HG02642 (cell line): Measurements from ENCODE around the gene GMCL1.
"Not testable (repeated sequence)": the region's sequence is repeated elsewhere in the genome, so short reads cannot be mapped to it uniquely, and the experiment has no call there.

Experiments used
- ATAC-seq: cut with Tn5 transposase; IDR thresholded peaks from one replicate; pipeline ENCODE4 v1.9.1; 2021; ENCODE audit warnings: mild to moderate bottlenecking; ENCODE audit not compliant: unreplicated experiment, poor library complexity

Gene GMCL1

GRCh38 chr2:69846182-69847067, 17.0 kb downstream of the GMCL1 start:
- no peak for ATAC-seq

- no peak for ATAC-seq
Measured at GRCh38 chr2:69847068-69847828, 17.8 kb downstream of the GMCL1 start.

GRCh38 chr2:69848186-69848790, 18.8 kb downstream of the GMCL1 start:
- ATAC-seq: no peak

DNA sequence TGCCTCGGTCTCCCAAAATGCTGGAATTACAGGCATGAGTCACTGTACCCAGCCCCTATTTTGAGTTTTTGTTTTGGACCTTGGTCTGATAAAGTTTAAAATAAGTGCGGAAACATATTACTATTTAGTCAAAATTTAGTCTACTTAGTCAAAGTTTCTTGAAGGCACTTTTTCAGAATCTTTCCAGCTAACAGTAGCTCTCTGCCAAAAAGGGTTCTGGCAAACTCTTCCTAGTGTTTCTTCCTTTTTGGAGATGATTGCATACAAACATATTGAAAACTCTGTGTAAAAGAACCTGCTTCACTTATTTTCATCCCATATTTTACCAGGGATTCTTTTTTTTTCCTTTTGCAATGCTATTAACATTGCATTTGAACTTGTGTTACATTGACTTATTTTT, 28.8 kb downstream of the GMCL1 start:
- ATAC-seq: no peak

GRCh38 chr2:69863298-69863697, 33.8 kb downstream of the GMCL1 start:
- ATAC-seq: no peak

DNA sequence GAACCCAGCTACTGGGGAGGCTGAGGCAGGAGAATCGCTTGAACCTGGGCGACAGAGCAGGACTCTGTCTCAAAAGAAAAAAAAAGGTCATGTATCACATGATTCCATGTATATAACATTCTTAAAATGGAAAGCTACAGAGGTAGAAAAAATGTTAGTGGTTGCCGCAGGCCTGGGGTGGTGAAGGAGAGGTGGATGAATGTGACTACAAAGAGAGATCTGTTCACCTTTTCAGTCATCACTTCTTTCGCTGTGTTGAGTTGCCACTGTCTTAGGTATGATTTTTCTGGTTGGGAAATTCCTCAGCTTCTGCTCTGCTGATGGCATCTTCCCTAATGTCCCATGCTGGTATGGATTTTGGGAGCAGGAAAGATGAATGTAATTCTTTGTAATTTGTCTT, 59.0 kb downstream of the GMCL1 start:
- no peak for ATAC-seq

GRCh38 chr2:69889302-69889701, 59.8 kb downstream of the GMCL1 start:
- ATAC-seq: no peak

DNA sequence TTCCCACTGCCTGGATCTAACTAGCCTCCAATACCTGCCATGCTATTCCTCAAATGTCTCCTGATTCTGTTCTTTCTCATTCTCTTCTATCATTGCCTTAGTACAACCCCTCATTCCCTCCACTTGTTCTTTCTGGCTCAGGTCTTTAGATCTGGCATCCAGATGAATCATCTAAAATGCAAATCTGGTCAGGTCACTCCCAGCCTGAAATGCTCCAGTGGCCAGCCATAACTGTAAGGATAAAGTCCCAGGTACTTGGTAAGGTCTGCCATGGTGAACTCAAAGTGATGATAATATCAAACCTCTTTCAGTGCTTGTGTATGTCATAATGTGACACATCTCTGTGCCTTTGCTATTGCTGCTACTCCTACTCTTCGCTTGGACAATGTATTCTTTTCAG, 61.4 kb downstream of the GMCL1 start:
- no peak for ATAC-seq

- not testable (repeated sequence) for ATAC-seq
Measured at GRCh38 chr2:69892838-69893424, 63.5 kb downstream of the GMCL1 start.

DNA sequence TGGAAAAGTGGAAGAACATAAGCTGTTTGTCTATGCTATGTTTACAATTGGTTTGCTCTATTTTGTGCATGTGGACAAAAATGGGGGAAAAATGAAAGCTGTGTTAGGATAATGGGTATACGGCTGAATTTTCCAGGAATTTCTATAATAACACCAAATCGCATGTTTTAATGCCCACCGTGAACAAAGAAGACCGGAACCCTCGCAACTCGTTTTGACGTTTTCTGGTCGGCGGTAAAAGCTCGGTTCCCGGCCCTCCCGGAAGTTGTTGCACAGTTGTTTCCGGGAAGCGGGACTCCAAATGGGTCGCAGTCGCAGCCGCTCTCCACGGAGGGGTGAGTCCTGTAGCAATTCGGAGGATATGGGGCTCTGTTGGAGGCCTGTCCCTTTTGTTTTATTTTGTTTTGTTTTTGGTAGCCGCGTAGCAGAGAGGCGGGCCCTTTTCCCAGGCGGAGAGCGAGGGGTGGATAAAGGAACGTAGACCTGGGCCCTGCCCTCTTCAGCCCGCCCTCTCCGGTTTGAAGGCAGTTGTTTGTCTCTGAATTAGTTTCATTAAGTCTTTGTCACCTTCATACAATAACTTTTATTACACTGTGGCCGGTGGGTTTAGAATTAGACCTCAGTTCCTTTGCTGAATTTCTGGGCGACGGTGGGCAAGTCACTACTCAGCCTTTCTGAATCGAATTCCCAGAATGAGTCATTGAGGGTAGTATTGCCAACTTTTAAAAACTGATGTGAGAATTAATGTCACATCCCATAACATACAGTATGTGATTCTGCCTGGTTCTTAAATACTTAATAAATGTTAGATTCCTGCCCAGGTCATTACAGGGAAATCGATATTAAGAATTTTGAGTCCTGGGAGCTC, 64.5 kb downstream of the GMCL1 start, which contains the start of gene SNRNP27:
TSS of gene SNRNP27 (plus strand) at position 273 of the 868 bp plus-strand sequence. CDS start at position 302, 29 bp downstream.
- peak; percentile 84 for ATAC-seq

DNA sequence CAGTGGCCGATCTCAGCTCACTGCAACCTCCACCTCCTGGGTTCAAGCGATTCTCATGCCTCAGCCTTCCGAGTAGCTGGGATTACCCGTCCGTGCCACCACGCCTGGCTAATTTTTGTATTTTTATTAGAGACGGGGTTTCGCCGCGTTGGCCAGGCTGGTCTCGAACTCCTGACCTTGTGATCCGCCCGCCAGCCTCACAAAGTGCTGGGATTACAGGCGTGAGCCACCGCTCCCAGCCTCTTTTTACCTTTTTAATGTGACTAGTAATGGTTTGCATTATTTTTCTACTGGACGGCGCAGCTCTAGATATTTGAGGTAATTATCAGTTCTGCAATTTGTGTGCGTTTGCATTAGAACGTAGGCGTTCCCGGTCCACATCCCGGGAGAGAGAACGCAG, 65.3 kb downstream of the GMCL1 start:
- ATAC-seq: not testable (repeated sequence)

- ATAC-seq: no peak
Measured at GRCh38 chr2:69902213-69902922, 72.9 kb downstream of the GMCL1 start.

GRCh38 chr2:69907216-69907615, 77.8 kb downstream of the GMCL1 start:
- no peak for ATAC-seq

DNA sequence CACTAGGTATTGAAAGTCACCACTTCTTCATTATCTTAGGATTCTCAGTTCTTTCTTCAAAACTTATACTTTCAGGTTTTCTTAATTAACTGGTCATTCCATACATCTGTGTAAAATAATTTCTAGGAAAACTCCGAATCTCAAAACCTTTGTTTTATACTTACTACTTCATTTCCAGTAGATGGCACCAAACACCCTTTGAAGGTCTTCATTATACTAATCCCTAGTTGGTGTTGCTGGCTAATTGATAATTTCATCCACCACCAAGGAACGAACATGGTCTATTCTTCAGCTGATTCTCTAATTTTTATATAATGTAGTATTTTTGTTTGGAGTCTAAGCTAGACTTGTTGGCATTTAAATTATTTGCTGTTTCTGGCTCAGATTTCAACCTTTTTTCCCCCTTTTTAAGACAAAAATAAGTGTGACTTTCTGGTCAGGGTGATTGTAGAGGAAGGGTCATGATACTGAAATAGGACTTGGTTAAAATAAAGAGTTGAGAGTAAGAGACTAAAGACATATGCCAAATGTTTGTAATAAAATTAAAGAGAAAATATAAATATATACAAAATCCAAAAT, 82.6 kb downstream of the GMCL1 start:
- no peak for ATAC-seq

GRCh38 chr2:69914164-69914949, 84.9 kb downstream of the GMCL1 start:
- ATAC-seq: peak; percentile 86

GRCh38 chr2:69914950-69915945, 85.8 kb downstream of the GMCL1 start, which contains the start of gene MXD1:
MXD1 (plus strand) TSS chr2:69915109; CDS start chr2:69915331, 222 bp downstream.
- peak; percentile 9 for ATAC-seq

DNA sequence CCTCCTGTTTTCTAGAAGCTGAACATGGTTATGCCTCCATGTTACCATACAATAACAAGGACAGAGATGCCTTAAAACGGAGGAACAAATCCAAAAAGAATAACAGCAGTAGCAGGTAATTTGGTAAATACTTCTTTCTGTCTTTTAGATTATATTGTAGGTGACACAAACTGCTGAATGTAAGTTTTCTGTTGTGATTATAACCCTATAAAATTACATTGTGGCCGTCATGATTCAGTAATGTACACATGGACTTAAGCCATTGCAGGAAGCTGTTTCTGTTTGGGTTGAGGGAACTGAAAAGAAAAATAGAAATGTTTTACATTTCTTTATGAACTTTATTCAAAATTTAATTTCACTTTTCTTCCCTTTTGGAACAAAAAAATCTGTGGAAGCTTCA, 86.6 kb downstream of the GMCL1 start:
- no peak for ATAC-seq
